ENCODE results near the gene TFB1M. TPM values are rescaled to one million over a fixed set of nuclear protein-coding genes. Genes with fewer than 3 reads are reported as not detected.

TFB1M gene
- total and polyA plus RNA-seq, 9 of the 15 experiments (the other 6 are each of a cell fraction or from before 2014, with no cell fraction given): 34.6 to 145 (median 40.4) TPM

GRCh38 chr6:155314773-155315515 lies 660 bp upstream of the TFB1M start (continued):
- TF ChIP-seq ZNF512 (tag; IDR thresholded peaks at IDR 0.05) (peak; percentile 50; the same call in 1 of the 2 replicates), THAP12 (CRISPR knock-in tag; IDR thresholded peaks at IDR 0.05) (no peak), USF2 (CRISPR knock-in tag; IDR thresholded peaks at IDR 0.05) (peak; percentile 90), CTCF (IDR thresholded peaks at IDR 0.05 in 2 of 3, conservative IDR thresholded peaks at IDR 0.05 in 1 of 3; ENCODE audit: insufficient read depth in 2 of 3, low read depth in 1 of 3, low read length in 3 of 3) (0 out of 6 replicates have a peak, but pooled peaks of 1 of the 3 experiments have one; percentile 0), ZBTB9 (CRISPR knock-in tag; IDR thresholded peaks at IDR 0.05) (no peak), ZKSCAN3 (CRISPR knock-in tag; IDR thresholded peaks at IDR 0.05) (no peak), MLLT1 (IDR thresholded peaks at IDR 0.05) (0 out of 4 replicates have a peak, but pooled peaks of 1 of the 2 experiments have one; percentile 17), MEF2D (tag; conservative IDR thresholded peaks at IDR 0.05; ENCODE audit: low read depth) (0 out of 2 replicates have a peak, but pooled peaks have one; percentile 17), KDM5B (IDR thresholded peaks at IDR 0.05; ENCODE audit: insufficient replicate concordance, low read depth, low read length) (no peak), KDM2B (CRISPR knock-in tag; IDR thresholded peaks at IDR 0.05) (no peak), PHF8 (IDR thresholded peaks at IDR 0.05; ENCODE audit: borderline replicate concordance, low read length) (peak; percentile 65; the same call in 1 of the 2 replicates), LEF1 (IDR thresholded peaks at IDR 0.05) (peak; percentile 54; the same call in 1 of the 2 replicates), SLC30A9 (CRISPR knock-in tag; IDR thresholded peaks at IDR 0.05) (no peak), ZC3H8 (IDR thresholded peaks at IDR 0.05) (no peak), KLF13 (tag; IDR thresholded peaks at IDR 0.05; ENCODE audit: borderline replicate concordance, low read depth) (no peak), PHF20 (IDR thresholded peaks at IDR 0.05; ENCODE audit: partially characterized antibody) (peak; percentile 60)
